NCI-H510A (cell line): Measurements from ENCODE around the gene DGCR8.

Experiments
- DNase-seq: peaks from one replicate; lab custom pipeline; 2025; lab: John Stamatoyannopoulos, UW

The DGCR8 gene

GRCh38 chr22:20052309-20053259 lies 27.5 kb upstream of the DGCR8 start:
- DNase-seq: no peak

- no peak for DNase-seq
Observed at GRCh38 chr22:20053407-20054033, 26.5 kb upstream of the DGCR8 start.

GRCh38 chr22:20054034-20054427 lies 26.0 kb upstream of the DGCR8 start:
- no peak for DNase-seq

- no peak for DNase-seq
Observed at GRCh38 chr22:20054485-20054884, 25.6 kb upstream of the DGCR8 start.

- DNase-seq: no peak
Observed at GRCh38 chr22:20055144-20055543, 24.9 kb upstream of the DGCR8 start.

- DNase-seq: no peak
Observed at GRCh38 chr22:20055654-20056053, 24.4 kb upstream of the DGCR8 start.

GRCh38 chr22:20056161-20056560 lies 23.9 kb upstream of the DGCR8 start:
- no peak for DNase-seq

GRCh38 chr22:20056696-20057386 lies 23.2 kb upstream of the DGCR8 start:
- no peak for DNase-seq

GRCh38 chr22:20057596-20058268 lies 22.3 kb upstream of the DGCR8 start:
- no peak for DNase-seq

- DNase-seq: no peak
Observed at GRCh38 chr22:20058989-20059770, 20.9 kb upstream of the DGCR8 start.

- no peak for DNase-seq
Observed at GRCh38 chr22:20060700-20061480, 19.2 kb upstream of the DGCR8 start.

- no peak for DNase-seq
Observed at GRCh38 chr22:20061481-20061861, 18.6 kb upstream of the DGCR8 start.

GRCh38 chr22:20062043-20062765 lies 17.8 kb upstream of the DGCR8 start:
- DNase-seq: no peak

GRCh38 chr22:20062766-20063083 lies 17.3 kb upstream of the DGCR8 start:
- no peak for DNase-seq

GRCh38 chr22:20063271-20064139 lies 16.5 kb upstream of the DGCR8 start:
- DNase-seq: no peak

- no peak for DNase-seq
Observed at GRCh38 chr22:20064140-20064480, 15.9 kb upstream of the DGCR8 start.

GRCh38 chr22:20064545-20065262 lies 15.3 kb upstream of the DGCR8 start:
- DNase-seq: no peak

- no peak for DNase-seq
Observed at GRCh38 chr22:20065896-20066616, 14.0 kb upstream of the DGCR8 start.
